H1 (cell line): Measurements from ENCODE around the gene DACT3.
A peak's percentile ranks its signal among the peaks of the same experiment; 100 is the strongest.

Experiments used
- EP300 ChIP-seq, 2 experiments: IDR thresholded peaks; 1 replicate in 1 of 2; 2 replicates in 1 of 2; pipeline ENCODE4 v1.6.1; 2011 to 2012; ENCODE audit warnings: low read depth in 2 of 2, low read length in 2 of 2, mild to moderate bottlenecking in 2 of 2, borderline replicate concordance in 1 of 2, inconsistent platforms in 1 of 2, moderate library complexity in 1 of 2
- TF ChIP-seq, protein P1 (sequence below), 3 experiments: IDR thresholded peaks; 1 replicate in 2 of 3; 2 replicates in 1 of 3; pipeline versions ENCODE4 v1.5.1 to v1.6.1; 2011; ENCODE audit warnings: low read length in 3 of 3, mild to moderate bottlenecking in 3 of 3, inconsistent platforms in 2 of 3, low read depth in 1 of 3, moderate library complexity in 1 of 3; ENCODE audit not compliant: insufficient read depth in 1 of 3; ENCODE audit errors: control extremely low read depth in 1 of 3

- TF ChIP-seq, protein P1, sequence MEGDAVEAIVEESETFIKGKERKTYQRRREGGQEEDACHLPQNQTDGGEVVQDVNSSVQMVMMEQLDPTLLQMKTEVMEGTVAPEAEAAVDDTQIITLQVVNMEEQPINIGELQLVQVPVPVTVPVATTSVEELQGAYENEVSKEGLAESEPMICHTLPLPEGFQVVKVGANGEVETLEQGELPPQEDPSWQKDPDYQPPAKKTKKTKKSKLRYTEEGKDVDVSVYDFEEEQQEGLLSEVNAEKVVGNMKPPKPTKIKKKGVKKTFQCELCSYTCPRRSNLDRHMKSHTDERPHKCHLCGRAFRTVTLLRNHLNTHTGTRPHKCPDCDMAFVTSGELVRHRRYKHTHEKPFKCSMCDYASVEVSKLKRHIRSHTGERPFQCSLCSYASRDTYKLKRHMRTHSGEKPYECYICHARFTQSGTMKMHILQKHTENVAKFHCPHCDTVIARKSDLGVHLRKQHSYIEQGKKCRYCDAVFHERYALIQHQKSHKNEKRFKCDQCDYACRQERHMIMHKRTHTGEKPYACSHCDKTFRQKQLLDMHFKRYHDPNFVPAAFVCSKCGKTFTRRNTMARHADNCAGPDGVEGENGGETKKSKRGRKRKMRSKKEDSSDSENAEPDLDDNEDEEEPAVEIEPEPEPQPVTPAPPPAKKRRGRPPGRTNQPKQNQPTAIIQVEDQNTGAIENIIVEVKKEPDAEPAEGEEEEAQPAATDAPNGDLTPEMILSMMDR (IDR thresholded peaks at IDR 0.05; ENCODE audit: control extremely low read depth in 1 of 3, insufficient read depth in 1 of 3, low read depth in 1 of 3, low read length in 3 of 3) = no peak
- TF ChIP-seq EP300 (IDR thresholded peaks at IDR 0.05; ENCODE audit: borderline replicate concordance in 1 of 2, low read depth in 2 of 2, low read length in 2 of 2) = peak in 1 of 2 experiments; percentile 97; a peak in 2 of 3 replicates
Measured at GRCh38 chr19:46600384-46601317, 60.3 kb downstream of the DACT3 start.
